Liver (tissue), 9 donors: ENCODE measurements around the gene GARIN3. TPM values are rescaled to one million over a fixed set of nuclear protein-coding genes. Genes with fewer than 3 reads are reported as not detected.

Source experiments
- DNase-seq: peaks from one replicate; pipeline ENCODE4 v3.0.0-alpha.2; 2017; ENCODE audit warnings: low spot score
- H3K27ac ChIP-seq, 2 donors: one replicate each; pipeline ENCODE4 v1.7.0; 2013; ENCODE audit warnings: inconsistent platforms in 2 of 2, low read length in 2 of 2, control low read depth in 1 of 2, low read depth in 1 of 2, mild to moderate bottlenecking in 1 of 2
- H3K27me3 ChIP-seq, 4 donors: one replicate each; pipeline versions ENCODE4 v1.6.1 to v1.7.0; 2013; ENCODE audit warnings: low read length in 3 of 4, inconsistent platforms in 1 of 4, mild to moderate bottlenecking in 1 of 4, moderate library complexity in 1 of 4; ENCODE audit not compliant: control insufficient read depth in 4 of 4, insufficient read depth in 4 of 4
- H3K36me3 ChIP-seq, 4 donors: one replicate each; pipeline versions ENCODE4 v1.6.1 to v1.7.0; 2013; ENCODE audit warnings: low read length in 3 of 4, mild to moderate bottlenecking in 3 of 4, low read depth in 1 of 4, moderate library complexity in 1 of 4; ENCODE audit not compliant: control insufficient read depth in 4 of 4, insufficient read depth in 3 of 4
- H3K4me1 ChIP-seq, 4 donors: one replicate each; pipeline versions ENCODE4 v1.6.1 to v1.7.0; 2013; ENCODE audit warnings: low read length in 3 of 4, mild to moderate bottlenecking in 3 of 4, moderate library complexity in 1 of 4; ENCODE audit not compliant: control insufficient read depth in 4 of 4, insufficient read depth in 4 of 4
- H3K4me3 ChIP-seq, 3 donors: one replicate each; pipeline versions ENCODE4 v1.6.1 to v1.7.0; 2013; ENCODE audit warnings: low read length in 3 of 3, control low read depth in 1 of 3, low read depth in 1 of 3, mild to moderate bottlenecking in 1 of 3
- H3K9ac ChIP-seq, 2 donors: one replicate each; pipeline ENCODE4 v1.7.0; 2013; ENCODE audit warnings: low read length in 2 of 2, mild to moderate bottlenecking in 2 of 2, moderate library complexity in 2 of 2, control low read depth in 1 of 2, low read depth in 1 of 2
- H3K9me3 ChIP-seq, 4 donors: one replicate each; pipeline versions ENCODE4 v1.6.1 to v1.7.0; 2013; ENCODE audit warnings: low read length in 3 of 4; ENCODE audit not compliant: control insufficient read depth in 4 of 4
- ATF3 ChIP-seq: IDR thresholded peaks from 2 replicates; pipeline ENCODE4 v1.6.1; 2016; ENCODE audit warnings: antibody characterized with exemption
- CTCF ChIP-seq: fragments of 150-350 bp; IDR thresholded peaks from 2 replicates; pipeline ENCODE4 v1.5.1; 2017; ENCODE audit warnings: improper control_type of control experiment, low read depth, low read length; ENCODE audit not compliant: missing input control
- EGR1 ChIP-seq, 2 donors: IDR thresholded peaks; 2 replicates each; pipeline ENCODE4 v1.6.1; 2016 to 2018; ENCODE audit warnings: antibody characterized with exemption in 2 of 2, low read depth in 2 of 2
- FOXA1 ChIP-seq: IDR thresholded peaks from 2 replicates; pipeline ENCODE4 v1.6.1; 2016; ENCODE audit warnings: antibody characterized with exemption
- FOXA2 ChIP-seq: IDR thresholded peaks from 2 replicates; pipeline ENCODE4 v1.6.1; 2016; ENCODE audit warnings: antibody characterized with exemption
- GABPA ChIP-seq, 2 donors: IDR thresholded peaks in 1 of 2; conservative IDR thresholded peaks in 1 of 2; 2 replicates each; pipeline ENCODE4 v1.6.1; 2016; ENCODE audit warnings: antibody characterized with exemption in 2 of 2, mild to moderate bottlenecking in 1 of 2, moderate library complexity in 1 of 2
- HNF4A ChIP-seq, 2 donors: conservative IDR thresholded peaks; 2 replicates each; pipeline ENCODE4 v1.6.1; 2016; ENCODE audit warnings: antibody characterized with exemption in 2 of 2, mild to moderate bottlenecking in 2 of 2
- HNF4G ChIP-seq: IDR thresholded peaks from 2 replicates; pipeline ENCODE4 v1.6.1; 2016; ENCODE audit warnings: antibody characterized with exemption
- MAX ChIP-seq: IDR thresholded peaks from 2 replicates; pipeline ENCODE4 v1.6.1; 2016; ENCODE audit warnings: antibody characterized with exemption
- RAD21 ChIP-seq, 2 donors: IDR thresholded peaks; 2 replicates each; pipeline ENCODE4 v1.6.1; 2016; ENCODE audit warnings: antibody characterized with exemption in 2 of 2, mild to moderate bottlenecking in 2 of 2
- REST ChIP-seq: IDR thresholded peaks from 2 replicates; pipeline ENCODE4 v1.6.1; 2016; ENCODE audit warnings: antibody characterized with exemption, mild to moderate bottlenecking
- RXRA ChIP-seq, 2 donors: IDR thresholded peaks; 2 replicates each; pipeline ENCODE4 v1.6.1; 2017 to 2018; ENCODE audit warnings: antibody characterized with exemption in 2 of 2, mild to moderate bottlenecking in 1 of 2
- SP1 ChIP-seq: IDR thresholded peaks from 2 replicates; pipeline ENCODE4 v1.6.1; 2018; ENCODE audit warnings: antibody characterized with exemption, mild to moderate bottlenecking
- TAF1 ChIP-seq: conservative IDR thresholded peaks from 2 replicates; pipeline ENCODE4 v1.6.1; 2016; ENCODE audit warnings: antibody characterized with exemption, mild to moderate bottlenecking
- ZBTB33 ChIP-seq: IDR thresholded peaks from 2 replicates; pipeline ENCODE4 v1.6.1; 2016; ENCODE audit warnings: antibody characterized with exemption
- WGBS: extraction: QIAGEN DNeasy Blood & Tissue Kit; methylation state at CpG from one replicate; pipeline ENCODE4 v1.1.7; 2013; 5-methylcytosine and 5-hydroxymethylcytosine counted together
- polyA plus RNA-seq, 2 donors: library from polyadenylated mRNA; stranded (reverse) in 1 of 2; unstranded in 1 of 2; fragments of 200-250 nt in 1 of 2; fragments of >200 nt in 1 of 2; fragmentation: Nextera tagmentation in 1 of 2; extraction: Ambion mirVana in 1 of 2; gene quantifications; one replicate each; pipeline versions ENCODE4 v1.2.1 to v1.2.3, GENCODE V29; 2013 to 2015
- total RNA-seq, 2 donors: library from RNA; depleted of rRNA; stranded (reverse); fragments of >200 nt; gene quantifications; one replicate each; pipeline ENCODE4 v1.2.3, GENCODE V29; 2014
- donor health status: healthy.
- donor health status: healthy.
- donor health status: healthy.
- donor health status: healthy.
- donor health status: healthy.

GARIN3 gene
- total and polyA plus RNA-seq, 4 donors = not detected

- TF ChIP-seq ATF3 (no peak), ZBTB33 (peak; percentile 20), SP1 (peak; percentile 87)
Measured at GRCh38 chr5:157142317-157143126, 23.5 kb downstream of the GARIN3 start, which contains the start of gene MED7 (continued).

- H3K27me3 ChIP-seq = no peaks in the 10 kb centered on the region
- no peak for DNase-seq
- no peak for TF ChIP-seq RAD21 (IDR thresholded peaks at IDR 0.05)
- no peak for TF ChIP-seq ATF3
- TF ChIP-seq FOXA2 = no peak
- no peak for TF ChIP-seq TAF1
- TF ChIP-seq REST = no peak
- TF ChIP-seq FOXA1 = no peak
- no peak for TF ChIP-seq HNF4A (conservative IDR thresholded peaks at IDR 0.05)
- no peak for TF ChIP-seq EGR1 (IDR thresholded peaks at IDR 0.05; ENCODE audit: low read depth in 2 of 2)
- no peak for TF ChIP-seq MAX
- TF ChIP-seq CTCF = no peak
- no peak for TF ChIP-seq HNF4G
- TF ChIP-seq GABPA (IDR thresholded peaks at IDR 0.05 in 1 of 2, conservative IDR thresholded peaks at IDR 0.05 in 1 of 2) = no peak
- no peak for TF ChIP-seq RXRA (IDR thresholded peaks at IDR 0.05)
- 98% methylated on average over 6 of the region's 6 CpGs for WGBS
- peaks cover 0 to 16% (median 8%) of the 10 kb centered on the region in 4 donors for H3K36me3 ChIP-seq
- no peak overlapping the region for H3K27ac ChIP-seq
- peaks cover 4 to 9% (median 5%) of the 10 kb centered on the region in 4 donors for H3K4me1 ChIP-seq
- H3K9me3 ChIP-seq = no peaks in the 10 kb centered on the region
- no peak overlapping the region for H3K9ac ChIP-seq
- H3K4me3 ChIP-seq = no peak overlapping the region
Measured at GRCh38 chr5:157137691-157138090, 28.4 kb downstream of the GARIN3 start.
